Body of pancreas (tissue), 4 donors: ENCODE data around the gene FNTB.

Experiments
- CTCF ChIP-seq, 7 experiments: fragments of 450-650 bp in 4 of 7; fragments of 200-600 bp in 3 of 7; sonication (generic) in 3 of 7; IDR thresholded peaks; one replicate each; pipeline ENCODE4 v1.5.1; 2016 to 2019; ENCODE audit warnings: antibody characterized with exemption in 7 of 7
- POLR2A ChIP-seq, 3 donors: fragments of 450-650 bp; IDR thresholded peaks; one replicate each; pipeline ENCODE4 v1.6.1; 2016; ENCODE audit warnings: antibody characterized with exemption in 3 of 3, mild to moderate bottlenecking in 2 of 3

GRCh38 chr14:65062096-65063075, 75.7 kb downstream of the FNTB start:
- TF ChIP-seq CTCF (IDR thresholded peaks at IDR 0.05) (no peak), POLR2A (IDR thresholded peaks at IDR 0.05) (no peak)
